Body of pancreas (tissue), 4 donors: Measurements from ENCODE around the gene CXXC5. TPM values are rescaled to one million over a fixed set of nuclear protein-coding genes. Genes with fewer than 3 reads are reported as not detected.

Experiments
- ATAC-seq: fragments of 150-250 bp; one replicate; pipeline ENCODE4 v1.9.1; 2016
- DNase-seq, 4 donors: peaks; one replicate each; pipeline ENCODE4 v3.0.0-alpha.2; 2019
- H3K27ac ChIP-seq, 4 donors: fragments of 200-600 bp; sonication (generic); 1 replicate in 3 of 4; 2 replicates in 1 of 4; pipeline versions ENCODE4 v1.5.1 to v1.6.1; 2016 to 2019; ENCODE audit warnings: mild to moderate bottlenecking in 1 of 4, mixed read lengths in 1 of 4, moderate library complexity in 1 of 4
- H3K27me3 ChIP-seq, 2 donors: fragments of 200-600 bp; sonication (generic); one replicate each; pipeline ENCODE4 v1.6.0; 2016; ENCODE audit warnings: mild to moderate bottlenecking in 1 of 2
- H3K36me3 ChIP-seq, 2 donors: fragments of 200-600 bp; sonication (generic); replicated peaks in 1 of 2; 2 replicates each; pipeline ENCODE4 v1.5.1; 2016; ENCODE audit warnings: low read depth in 2 of 2; ENCODE audit not compliant: insufficient read depth in 1 of 2
- H3K4me1 ChIP-seq: fragments of 200-600 bp; sonication (generic); one replicate; pipeline ENCODE4 v1.6.0; 2016
- H3K4me3 ChIP-seq, 2 donors: fragments of 200-600 bp; sonication (generic); 1 replicate in 1 of 2; 2 replicates in 1 of 2; pipeline ENCODE4 v1.5.1; 2016 to 2019
- H3K9me3 ChIP-seq, 3 donors: fragments of 200-600 bp; sonication (generic); 1 replicate in 2 of 3; 2 replicates in 1 of 3; pipeline ENCODE4 v1.5.1; 2016
- POLR2A ChIP-seq, 3 donors: fragments of 450-650 bp; IDR thresholded peaks; one replicate each; pipeline ENCODE4 v1.6.1; 2016; ENCODE audit warnings: antibody characterized with exemption in 3 of 3, mild to moderate bottlenecking in 2 of 3
- WGBS, 2 donors: methylation state at CpG; one replicate each; pipeline ENCODE4 v1.1.5; 2017; 5-methylcytosine and 5-hydroxymethylcytosine counted together
- intact Hi-C: fragments of 100-400 bp; cut with DNase I; formaldehyde crosslinking; loops from one replicate; pipeline ENCODE4 v1.15.1; 2023
- total RNA-seq, 2 donors: library from RNA; depleted of rRNA; stranded (reverse); fragments of >200 nt; gene quantifications; one replicate each; pipeline ENCODE4 v1.1.0, GENCODE V29; 2016
- TF ChIP-seq, protein P1 (sequence below), 7 experiments: fragments of 450-650 bp in 4 of 7; fragments of 200-600 bp in 3 of 7; sonication (generic) in 3 of 7; IDR thresholded peaks; one replicate each; pipeline ENCODE4 v1.5.1; 2016 to 2019; ENCODE audit warnings: antibody characterized with exemption in 7 of 7

The CXXC5 gene
- total RNA-seq, 2 donors from 2014 or later: 86.6 to 87.7 TPM

DNA sequence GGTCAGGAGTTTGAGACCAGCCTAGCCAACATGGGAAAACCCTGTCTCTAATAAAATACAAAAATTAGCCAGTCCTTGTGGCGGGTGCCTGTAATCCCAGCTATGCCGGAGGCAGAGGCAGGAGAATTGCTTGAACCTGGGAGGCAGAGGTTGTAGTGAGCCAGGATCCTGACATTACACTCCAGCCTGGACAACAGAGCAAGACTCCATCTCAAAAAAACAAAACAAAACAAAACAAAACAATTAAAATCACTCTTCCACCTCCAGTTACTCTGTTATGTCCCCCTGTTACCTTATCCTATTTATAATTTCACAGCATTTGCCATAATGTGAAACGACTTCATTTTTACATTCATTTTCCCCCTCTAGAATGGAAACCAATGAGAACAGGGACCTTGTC, 54.4 kb downstream of the CXXC5 start:
- no peaks in the 10 kb centered on the region for H3K27me3 ChIP-seq
- TF ChIP-seq, protein P1, sequence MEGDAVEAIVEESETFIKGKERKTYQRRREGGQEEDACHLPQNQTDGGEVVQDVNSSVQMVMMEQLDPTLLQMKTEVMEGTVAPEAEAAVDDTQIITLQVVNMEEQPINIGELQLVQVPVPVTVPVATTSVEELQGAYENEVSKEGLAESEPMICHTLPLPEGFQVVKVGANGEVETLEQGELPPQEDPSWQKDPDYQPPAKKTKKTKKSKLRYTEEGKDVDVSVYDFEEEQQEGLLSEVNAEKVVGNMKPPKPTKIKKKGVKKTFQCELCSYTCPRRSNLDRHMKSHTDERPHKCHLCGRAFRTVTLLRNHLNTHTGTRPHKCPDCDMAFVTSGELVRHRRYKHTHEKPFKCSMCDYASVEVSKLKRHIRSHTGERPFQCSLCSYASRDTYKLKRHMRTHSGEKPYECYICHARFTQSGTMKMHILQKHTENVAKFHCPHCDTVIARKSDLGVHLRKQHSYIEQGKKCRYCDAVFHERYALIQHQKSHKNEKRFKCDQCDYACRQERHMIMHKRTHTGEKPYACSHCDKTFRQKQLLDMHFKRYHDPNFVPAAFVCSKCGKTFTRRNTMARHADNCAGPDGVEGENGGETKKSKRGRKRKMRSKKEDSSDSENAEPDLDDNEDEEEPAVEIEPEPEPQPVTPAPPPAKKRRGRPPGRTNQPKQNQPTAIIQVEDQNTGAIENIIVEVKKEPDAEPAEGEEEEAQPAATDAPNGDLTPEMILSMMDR (IDR thresholded peaks at IDR 0.05): no peak
- TF ChIP-seq POLR2A (IDR thresholded peaks at IDR 0.05): no peak
- 86% methylated on average over 3 of the region's 3 CpGs for WGBS, 2 donors
- intact Hi-C loops: no loop called here
- ATAC-seq (no peak), DNase-seq (no peak)
- H3K4me1 ChIP-seq: peaks cover 39% of the 10 kb centered on the region
- no peaks in the 10 kb centered on the region for H3K9me3 ChIP-seq
- no peak overlapping the region for H3K27ac ChIP-seq
- H3K36me3 ChIP-seq: no peaks in the 10 kb centered on the region
- H3K4me3 ChIP-seq: no peak overlapping the region

DNA sequence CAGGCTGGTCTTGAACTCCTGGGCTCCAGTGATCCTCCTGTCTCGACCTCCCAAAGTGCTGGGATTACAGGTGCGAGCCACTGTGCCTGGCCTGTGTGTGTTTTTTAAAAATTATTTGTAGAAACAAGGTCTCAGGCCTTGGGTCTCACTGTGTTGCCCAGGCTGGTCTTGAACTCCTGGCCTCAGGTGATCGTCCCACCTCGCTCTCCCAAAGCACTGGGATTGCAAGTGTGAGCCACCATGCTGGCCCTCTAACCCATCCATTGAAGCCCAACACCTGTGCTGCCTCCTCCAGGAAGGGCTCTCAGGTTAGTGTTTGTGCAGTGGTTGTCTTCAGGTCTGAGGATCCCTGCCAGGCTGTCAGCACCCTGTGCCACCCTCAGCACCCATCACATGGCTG, 56.6 kb downstream of the CXXC5 start:
- ATAC-seq (no peak), DNase-seq (no peak)
- no peak overlapping the region for H3K27ac ChIP-seq
- no peaks in the 10 kb centered on the region for H3K9me3 ChIP-seq
- H3K27me3 ChIP-seq: no peaks in the 10 kb centered on the region
- WGBS, 2 donors: 88 to 92% methylated on average over 4 of the region's 4 CpGs
- H3K4me3 ChIP-seq: no peak overlapping the region
- intact Hi-C loops: no loop called here
- no peak for TF ChIP-seq POLR2A (IDR thresholded peaks at IDR 0.05)
- TF ChIP-seq, protein P1 (IDR thresholded peaks at IDR 0.05): no peak
- no peaks in the 10 kb centered on the region for H3K36me3 ChIP-seq
- H3K4me1 ChIP-seq: peaks cover 34% of the 10 kb centered on the region

DNA sequence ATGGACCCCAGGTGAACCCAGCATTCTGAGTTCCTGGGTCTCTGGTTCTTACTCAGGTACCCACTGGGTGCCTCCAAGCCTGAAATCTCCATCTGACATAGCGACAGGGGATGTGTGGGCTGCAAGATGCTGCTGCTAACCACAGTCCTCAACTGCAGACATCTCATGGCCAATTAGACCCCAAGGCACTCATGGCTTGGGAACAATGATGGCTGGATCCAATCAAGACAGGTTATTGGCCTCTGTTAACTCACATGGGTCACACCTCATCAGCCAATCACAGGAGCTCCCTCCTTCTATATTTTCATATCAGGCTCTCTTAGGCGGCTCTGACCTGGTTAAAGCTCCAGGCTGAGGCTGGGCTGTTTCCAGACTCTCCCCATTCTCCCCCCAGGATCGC, 57.0 kb downstream of the CXXC5 start:
- TF ChIP-seq, protein P1 (IDR thresholded peaks at IDR 0.05): no peak
- TF ChIP-seq POLR2A (IDR thresholded peaks at IDR 0.05): no peak
- Histone ChIP-seq H3K27me3 (no peaks in the 10 kb centered on the region), H3K4me1 (peaks cover 37% of the 10 kb centered on the region), H3K4me3 (no peak overlapping the region), H3K9me3 (no peaks in the 10 kb centered on the region), H3K27ac (no peak overlapping the region), H3K36me3 (no peaks in the 10 kb centered on the region)
- 75 to 87% methylated on average over 2 to 3 of the region's 3 CpGs for WGBS, 2 donors
- no peak for DNase-seq
- intact Hi-C loops: no loop called here
- no peak for ATAC-seq

DNA sequence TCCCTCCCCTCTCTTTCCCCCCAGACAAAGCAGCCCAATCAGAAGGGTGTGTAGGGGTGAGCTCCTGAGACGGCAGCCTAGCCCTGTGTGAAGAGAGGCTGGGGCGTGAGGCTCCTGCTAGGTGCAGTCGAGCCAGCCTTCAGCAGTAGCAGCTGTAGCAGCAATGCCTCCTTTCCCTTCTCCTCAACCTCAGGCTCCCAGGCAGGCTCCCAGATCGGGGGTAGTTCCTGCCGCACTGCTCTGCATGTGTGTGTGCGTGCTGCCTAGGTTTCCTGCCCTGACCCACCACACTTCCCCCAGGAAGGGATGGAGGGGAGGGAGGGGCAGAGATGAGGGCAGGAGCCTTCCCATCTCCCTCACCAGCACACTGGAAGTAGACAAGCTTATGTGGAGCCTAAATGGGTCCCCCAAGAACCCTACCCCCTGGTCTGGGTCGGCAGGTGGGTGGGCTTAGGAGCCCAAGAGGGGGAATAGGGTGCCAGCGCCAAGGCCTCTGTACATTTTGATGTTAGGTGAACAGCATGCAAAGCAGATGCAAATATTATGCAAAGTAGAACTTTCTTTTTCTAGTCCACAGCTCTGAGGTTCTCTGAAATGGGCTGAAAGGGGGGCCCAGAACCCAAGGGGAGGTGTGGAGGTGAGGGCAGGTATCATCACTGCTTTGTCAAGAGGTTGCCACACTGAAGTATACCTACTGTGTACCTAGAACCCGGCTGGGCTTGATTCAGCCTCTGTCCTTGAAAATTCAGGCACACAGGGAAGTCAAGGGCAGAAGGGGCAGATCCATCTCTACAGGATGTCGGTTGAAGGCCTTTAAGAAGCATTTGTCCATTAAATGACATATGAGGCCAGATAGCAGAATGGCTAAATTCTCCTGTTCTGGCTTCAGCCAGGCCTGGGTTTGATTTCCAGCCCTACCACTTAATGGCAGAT, 57.8 kb downstream of the CXXC5 start:
- no peaks in the 10 kb centered on the region for H3K27me3 ChIP-seq
- DNase-seq: no peak
- no peaks in the 10 kb centered on the region for H3K9me3 ChIP-seq
- WGBS, 2 donors: 67 to 72% methylated on average over 7 to 9 of the region's 10 CpGs
- intact Hi-C loops: no loop called here
- no peaks in the 10 kb centered on the region for H3K36me3 ChIP-seq
- H3K4me3 ChIP-seq: no peak overlapping the region
- ATAC-seq: no peak
- no peak overlapping the region for H3K27ac ChIP-seq
- H3K4me1 ChIP-seq: peaks cover 38% of the 10 kb centered on the region
- TF ChIP-seq POLR2A (IDR thresholded peaks at IDR 0.05): no peak
- TF ChIP-seq, protein P1 (IDR thresholded peaks at IDR 0.05): no peak
